Endothelial cell of umbilical vein (primary cell): ENCODE results near the gene COX14. TPM values are rescaled to one million over a fixed set of nuclear protein-coding genes. Genes with fewer than 3 reads are reported as not detected.

Experiments
- BruUV-seq: library from RNA; stranded (reverse); fragments of 400-500 nt; replicated peaks from 2 replicates; lab custom pipeline; 2021; lab: Mats Ljungman, UMichigan
- CTCF ChIA-PET: fragments of 300-600, 350-600 bp; sonication (Branson Sonifier 250); formaldehyde crosslinking; loops from one replicate; lab custom pipeline; 2021; ENCODE audit warnings: antibody characterized with exemption, inconsistent platforms; lab: Charles Lee
- POLR2A ChIA-PET: fragments of 300-600, 350-600 bp; sonication (Branson Sonifier 250); formaldehyde crosslinking; loops from one replicate; lab custom pipeline; 2021; ENCODE audit warnings: antibody characterized with exemption, inconsistent platforms; lab: Charles Lee
- DNase-seq: peaks from one replicate; pipeline ENCODE4 v3.0.0-alpha.2; 2011; ENCODE audit warnings: low read depth, low spot score
- FAIRE-seq: peaks from 2 replicates; lab custom pipeline; 2011; peaks lifted over from hg19 to GRCh38; lab: Jason Lieb, UNC
- H2AFZ ChIP-seq: 2 replicates; pipeline ENCODE4 v1.6.0; 2012; ENCODE audit warnings: low read depth, low read length, control low read depth, inconsistent platforms
- H3K27ac ChIP-seq: 2 replicates; pipeline ENCODE4 v1.5.1; 2011; ENCODE audit warnings: low read depth, mild to moderate bottlenecking, control low read depth, low read length, moderate library complexity; ENCODE audit not compliant: insufficient read depth
- H3K27me3 ChIP-seq, 2 experiments: 2 replicates each; pipeline versions ENCODE4 v1.6.0 to v1.6.1; 2011; ENCODE audit warnings: low read length in 2 of 2, mixed read lengths in 1 of 2; ENCODE audit not compliant: control insufficient read depth in 2 of 2, insufficient read depth in 2 of 2
- H3K36me3 ChIP-seq, 2 experiments: 2 replicates in 1 of 2; 3 replicates in 1 of 2; pipeline ENCODE4 v1.5.1; 2011; ENCODE audit warnings: low read length in 2 of 2, mild to moderate bottlenecking in 1 of 2, moderate library complexity in 1 of 2; ENCODE audit not compliant: control insufficient read depth in 2 of 2, insufficient read depth in 2 of 2; ENCODE audit errors: extremely low read depth in 1 of 2
- H3K4me1 ChIP-seq: 3 replicates; pipeline ENCODE4 v1.5.1; 2011; ENCODE audit warnings: mild to moderate bottlenecking, low read length; ENCODE audit not compliant: control insufficient read depth, insufficient read depth; ENCODE audit errors: extremely low read depth
- H3K4me2 ChIP-seq: 2 replicates; pipeline ENCODE4 v1.6.1; 2011; ENCODE audit warnings: low read length, control low read depth, mixed read lengths; ENCODE audit not compliant: insufficient read depth
- H3K4me3 ChIP-seq, 3 experiments: fragments of 200-600 bp in 1 of 3; sonication (generic), shearing (Covaris generic) in 1 of 3; replicated peaks in 1 of 3; 2 replicates each; pipeline ENCODE4 v1.5.1; 2011 to 2016; ENCODE audit warnings: control low read depth in 3 of 3, low read length in 3 of 3, mild to moderate bottlenecking in 2 of 3, inconsistent platforms in 1 of 3, low read depth in 1 of 3, moderate library complexity in 1 of 3; ENCODE audit not compliant: insufficient read depth in 1 of 3
- H3K79me2 ChIP-seq: 2 replicates; pipeline ENCODE4 v1.6.0; 2012; ENCODE audit warnings: low read length, inconsistent platforms; ENCODE audit not compliant: control insufficient read depth, insufficient read depth
- H3K9ac ChIP-seq: replicated peaks from 2 replicates; pipeline ENCODE3; 2011; ENCODE audit warnings: low read length, control low read depth; ENCODE audit not compliant: insufficient read depth; ENCODE audit errors: extremely low read depth
- H3K9me1 ChIP-seq: replicated peaks from 3 replicates; pipeline ENCODE4 v1.6.0; 2011; ENCODE audit warnings: mild to moderate bottlenecking, low read length; ENCODE audit not compliant: control insufficient read depth, insufficient read depth; ENCODE audit errors: extremely low read depth
- H3K9me3 ChIP-seq: replicated peaks from 2 replicates; pipeline ENCODE4 v1.5.1; 2012; ENCODE audit warnings: low read length, inconsistent platforms; ENCODE audit not compliant: control insufficient read depth, insufficient read depth
- H4K20me1 ChIP-seq: replicated peaks from 2 replicates; pipeline ENCODE3; 2011; ENCODE audit warnings: mild to moderate bottlenecking, low read length; ENCODE audit not compliant: control insufficient read depth, insufficient read depth; ENCODE audit errors: extremely low read depth
- EZH2 ChIP-seq: IDR thresholded peaks from 2 replicates; pipeline ENCODE4 v1.6.1; 2012; ENCODE audit warnings: borderline replicate concordance, low read depth, mild to moderate bottlenecking, moderate library complexity, low read length, inconsistent platforms; ENCODE audit not compliant: severe bottlenecking
- FOS ChIP-seq: IDR thresholded peaks from 2 replicates; pipeline ENCODE4 v1.6.1; 2011; ENCODE audit warnings: mild to moderate bottlenecking, low read length, moderate library complexity, borderline replicate concordance; ENCODE audit not compliant: insufficient read depth
- GATA2 ChIP-seq: IDR thresholded peaks from 2 replicates; pipeline ENCODE4 v1.7.0; 2011; ENCODE audit warnings: low read depth, mild to moderate bottlenecking, moderate library complexity, mixed read lengths, low read length; ENCODE audit not compliant: insufficient read length, insufficient read depth
- JUN ChIP-seq: IDR thresholded peaks from 2 replicates; pipeline ENCODE4 v1.6.1; 2011; ENCODE audit warnings: borderline replicate concordance, low read depth; ENCODE audit not compliant: insufficient read length, insufficient read depth
- MYC ChIP-seq: IDR thresholded peaks from one replicate; pipeline ENCODE4 v1.6.1; 2011; ENCODE audit warnings: mild to moderate bottlenecking, low read depth, low read length
- POLR2A ChIP-seq: IDR thresholded peaks from 2 replicates; pipeline ENCODE4 v1.6.1; 2012; ENCODE audit warnings: low read depth, mild to moderate bottlenecking, control low read depth, low read length
- POLR2AphosphoS5 ChIP-seq: IDR thresholded peaks from 2 replicates; pipeline ENCODE4 v1.6.1; 2012; ENCODE audit warnings: low read depth, mild to moderate bottlenecking, control low read depth, low read length, moderate library complexity; ENCODE audit not compliant: insufficient read depth
- dilution Hi-C: fragments of 300-500 bp; cut with MboI; formaldehyde crosslinking; loops from one replicate; pipeline ENCODE4 v1.15.0; 2019; ENCODE audit warnings: low sequenced_read_pairs; ENCODE audit not compliant: extremely low pct_ligation_motif_present
- intact Hi-C: fragments of 100-400 bp; cut with micrococcal nuclease; formaldehyde crosslinking; loops from one replicate; pipeline ENCODE4 v1.10.0; 2022
- polyA plus RNA-seq, 4 experiments: library from polyadenylated mRNA; depleted of rRNA in 3 of 4; stranded (reverse) in 3 of 4; unstranded in 1 of 4; fragments of >200 nt; gene quantifications; 2 replicates each; pipeline versions ENCODE4 v1.2.1 to v1.2.3, GENCODE V29; 2011 to 2012; ENCODE audit warnings: missing spikeins in 1 of 4
- total RNA-seq: library from RNA; stranded (reverse); gene quantifications from 2 replicates; pipeline ENCODE4 v1.2.3, GENCODE V29; 2021
- TF ChIP-seq, protein P1 (sequence below), 2 donors: IDR thresholded peaks; 1 replicate in 1 of 2; 2 replicates in 1 of 2; pipeline ENCODE4 v1.5.1; 2011; ENCODE audit warnings: low read length in 2 of 2, mild to moderate bottlenecking in 2 of 2, moderate library complexity in 2 of 2, control low read depth in 1 of 2, inconsistent platforms in 1 of 2, low read depth in 1 of 2; ENCODE audit not compliant: insufficient read depth in 1 of 2; ENCODE audit errors: extremely low read depth in 1 of 2
- TF ChIP-seq, protein P2 (sequence below): IDR thresholded peaks from 2 replicates; pipeline ENCODE4 v1.6.1; 2011; ENCODE audit not compliant: insufficient read depth, insufficient read length

The COX14 gene
- total and polyA plus RNA-seq, 2 donors (not counting 3 experiments of a cell fraction or from before 2014, with no cell fraction given), result 40.3 to 106 TPM

DNA sequence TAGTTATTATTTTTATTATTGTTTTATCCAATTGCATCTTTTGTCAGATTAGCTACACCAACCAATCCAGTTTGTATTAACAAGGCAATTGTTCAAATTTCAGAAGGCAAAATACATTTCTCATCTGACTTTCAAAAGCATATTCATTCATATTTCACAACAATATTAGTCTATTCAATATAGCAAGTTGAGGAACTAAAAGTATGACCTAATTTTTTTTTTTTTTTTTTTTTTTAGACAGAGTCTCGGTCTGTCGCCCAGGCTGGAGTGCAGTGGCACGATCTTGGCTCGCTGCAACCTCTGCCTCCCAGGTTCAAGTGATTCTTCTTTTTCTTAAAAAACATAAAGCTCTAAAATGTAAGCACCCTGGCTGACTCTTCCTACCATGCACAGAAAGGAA, 17.3 kb downstream of the COX14 start:
- no peak overlapping the region for H2AFZ ChIP-seq
- H4K20me1 ChIP-seq, result no peaks in the 10 kb centered on the region
- H3K4me3 ChIP-seq, result no peak overlapping the region
- intact Hi-C loops (no loop called here), dilution Hi-C loops (no loop called here)
- H3K4me2 ChIP-seq, result no peak overlapping the region
- CTCF ChIA-PET, result interaction anchor here (0.7 to 4.3 kb wide), 3 partner anchors 17 to 569 kb away, joined by 3 to 47 read pairs (median 22); partner anchors contain the start of gene COX14
- DNase-seq (no peak), FAIRE-seq (no peak)
- no TSS peak for BruUV-seq
- no peaks in the 10 kb centered on the region for H3K9me1 ChIP-seq
- H3K27me3 ChIP-seq, result no peaks in the 10 kb centered on the region
- no peaks in the 10 kb centered on the region for H3K9me3 ChIP-seq
- no peaks in the 10 kb centered on the region for H3K79me2 ChIP-seq
- no peak overlapping the region for H3K9ac ChIP-seq
- H3K27ac ChIP-seq, result no peak overlapping the region
- POLR2A ChIA-PET, result interaction anchor here (0.7 kb wide), 1 partner anchor 9 kb away, joined by 4 read pairs; no protein-coding TSS in a partner anchor
- peaks cover 7 to 28% of the 10 kb centered on the region in 2 experiments for H3K36me3 ChIP-seq
- H3K4me1 ChIP-seq, result peaks cover 5% of the 10 kb centered on the region
- TF ChIP-seq EZH2 (no peak), JUN (no peak), POLR2AphosphoS5 (no peak), MYC (no peak), FOS (no peak), GATA2 (no peak), POLR2A (no peak)
- TF ChIP-seq, protein P1, sequence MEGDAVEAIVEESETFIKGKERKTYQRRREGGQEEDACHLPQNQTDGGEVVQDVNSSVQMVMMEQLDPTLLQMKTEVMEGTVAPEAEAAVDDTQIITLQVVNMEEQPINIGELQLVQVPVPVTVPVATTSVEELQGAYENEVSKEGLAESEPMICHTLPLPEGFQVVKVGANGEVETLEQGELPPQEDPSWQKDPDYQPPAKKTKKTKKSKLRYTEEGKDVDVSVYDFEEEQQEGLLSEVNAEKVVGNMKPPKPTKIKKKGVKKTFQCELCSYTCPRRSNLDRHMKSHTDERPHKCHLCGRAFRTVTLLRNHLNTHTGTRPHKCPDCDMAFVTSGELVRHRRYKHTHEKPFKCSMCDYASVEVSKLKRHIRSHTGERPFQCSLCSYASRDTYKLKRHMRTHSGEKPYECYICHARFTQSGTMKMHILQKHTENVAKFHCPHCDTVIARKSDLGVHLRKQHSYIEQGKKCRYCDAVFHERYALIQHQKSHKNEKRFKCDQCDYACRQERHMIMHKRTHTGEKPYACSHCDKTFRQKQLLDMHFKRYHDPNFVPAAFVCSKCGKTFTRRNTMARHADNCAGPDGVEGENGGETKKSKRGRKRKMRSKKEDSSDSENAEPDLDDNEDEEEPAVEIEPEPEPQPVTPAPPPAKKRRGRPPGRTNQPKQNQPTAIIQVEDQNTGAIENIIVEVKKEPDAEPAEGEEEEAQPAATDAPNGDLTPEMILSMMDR (IDR thresholded peaks at IDR 0.05; ENCODE audit: extremely low read depth in 1 of 2, insufficient read depth in 1 of 2, low read depth in 1 of 2, low read length in 2 of 2), result no peak
- TF ChIP-seq, protein P2, sequence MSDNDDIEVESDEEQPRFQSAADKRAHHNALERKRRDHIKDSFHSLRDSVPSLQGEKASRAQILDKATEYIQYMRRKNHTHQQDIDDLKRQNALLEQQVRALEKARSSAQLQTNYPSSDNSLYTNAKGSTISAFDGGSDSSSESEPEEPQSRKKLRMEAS, result no peak
